Activated naive CD4-positive, alpha-beta T cell treated with anti-CD3 and anti-CD28 coated beads, Interleukin-2, amount 50 U/mL, for 72 hours (primary cell): ENCODE measurements around the gene GALNT18. TPM values are rescaled to one million over a fixed set of nuclear protein-coding genes. Genes with fewer than 3 reads are reported as not detected.

Experiments
- ATAC-seq, 2 donors: fragments of 150-1000 bp; cut with Tn5 transposase; 2 replicates each; pipeline ENCODE4 v1.10.0; 2021; ENCODE audit warnings: mild to moderate bottlenecking in 2 of 2, moderate library complexity in 2 of 2
- DNase-seq, 2 donors: peaks; one replicate each; pipeline ENCODE4 v3.0.0; 2021 to 2022; ENCODE audit warnings: low spot score in 2 of 2
- H3K27ac Mint-ChIP-seq, 2 donors: one replicate each; pipeline ENCODE4 v1.8.0; 2022; ENCODE audit warnings: mild to moderate bottlenecking in 2 of 2, mixed read lengths in 2 of 2
- H3K36me3 Mint-ChIP-seq, 2 donors: one replicate each; pipeline ENCODE4 v1.8.0; 2022; ENCODE audit warnings: mixed read lengths in 2 of 2
- H3K9me3 Mint-ChIP-seq, 2 donors: one replicate each; pipeline ENCODE4 v1.8.0; 2022; ENCODE audit warnings: mixed read lengths in 2 of 2
- total RNA-seq, 2 donors: library from RNA; stranded (reverse); gene quantifications; one replicate each; pipeline ENCODE4 v1.2.3, GENCODE V29; 2022

The GALNT18 gene
- total RNA-seq, 2 donors from 2014 or later, result 2.0 to 19.2 TPM

- no peaks in the 10 kb centered on the region for H3K36me3 Mint-ChIP-seq
- H3K27ac Mint-ChIP-seq, result no peak overlapping the region
- no peaks in the 10 kb centered on the region for H3K9me3 Mint-ChIP-seq
- no peak for DNase-seq
- ATAC-seq, result no peak
These were observed 392.2 kb downstream of the GALNT18 start for GRCh38 chr11:11229647-11230046.

GRCh38 chr11:11227296-11228085 lies 394.3 kb downstream of the GALNT18 start:
- no peaks in the 10 kb centered on the region for H3K36me3 Mint-ChIP-seq
- DNase-seq (no peak), ATAC-seq (no peak)
- no peak overlapping the region for H3K27ac Mint-ChIP-seq
- no peaks in the 10 kb centered on the region for H3K9me3 Mint-ChIP-seq

Other genes starting within 250 kb of the GALNT18 start
- gene USP47, start 220.0 kb upstream of the GALNT18 start, total RNA-seq, result 10 to 100 TPM; 39.7 to 51.4 TPM